Stimulated activated naive CD4-positive, alpha-beta T cell treated with Interleukin-2 at 50 U/mL for 16 hours (primary cell): ENCODE measurements around the gene SPINDOC.
A peak's percentile ranks its signal among the peaks of the same experiment; 100 is the strongest.
"Not testable (repeated sequence)": the region's sequence is repeated elsewhere in the genome, so short reads cannot be mapped to it uniquely, and the experiment has no call there.

Experiments used
- DNase-seq: peaks from one replicate; lab custom pipeline; 2025; lab: John Stamatoyannopoulos, UW

Gene SPINDOC, protein sequence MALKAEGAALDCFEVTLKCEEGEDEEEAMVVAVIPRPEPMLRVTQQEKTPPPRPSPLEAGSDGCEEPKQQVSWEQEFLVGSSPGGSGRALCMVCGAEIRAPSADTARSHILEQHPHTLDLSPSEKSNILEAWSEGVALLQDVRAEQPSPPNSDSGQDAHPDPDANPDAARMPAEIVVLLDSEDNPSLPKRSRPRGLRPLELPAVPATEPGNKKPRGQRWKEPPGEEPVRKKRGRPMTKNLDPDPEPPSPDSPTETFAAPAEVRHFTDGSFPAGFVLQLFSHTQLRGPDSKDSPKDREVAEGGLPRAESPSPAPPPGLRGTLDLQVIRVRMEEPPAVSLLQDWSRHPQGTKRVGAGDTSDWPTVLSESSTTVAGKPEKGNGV

DNA sequence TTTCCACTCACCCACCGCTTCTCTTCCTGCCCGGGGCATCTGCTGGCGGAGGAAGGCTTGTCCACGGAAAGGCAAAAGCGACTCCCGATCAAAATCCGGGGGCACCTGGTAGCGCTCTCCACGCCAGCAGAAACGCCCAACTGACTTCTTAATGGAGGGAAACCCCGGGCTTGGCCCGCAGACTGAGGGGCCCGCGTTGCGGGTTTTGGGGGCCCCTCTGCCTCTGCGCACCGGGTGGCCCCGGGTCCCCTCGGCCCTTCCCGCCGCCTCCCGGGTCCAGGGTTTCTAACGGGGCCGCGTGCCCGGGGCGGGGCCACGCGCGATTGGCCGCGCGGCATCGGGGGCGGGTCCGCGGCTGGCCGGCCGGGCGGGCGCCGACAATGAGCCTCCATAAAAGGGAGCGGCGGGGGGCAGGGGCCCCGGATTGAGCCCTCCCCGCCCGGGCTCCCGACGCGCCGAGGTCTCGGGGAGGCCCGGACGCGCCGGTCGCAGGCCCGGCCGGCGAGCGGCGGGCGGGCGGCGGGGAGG, at the start of gene SPINDOC:
SPINDOC (plus strand) TSS at position 422 of the 528 bp plus-strand sequence. CDS start 231 bp downstream, outside the sequence.
- peak; percentile 65 for DNase-seq

DNA sequence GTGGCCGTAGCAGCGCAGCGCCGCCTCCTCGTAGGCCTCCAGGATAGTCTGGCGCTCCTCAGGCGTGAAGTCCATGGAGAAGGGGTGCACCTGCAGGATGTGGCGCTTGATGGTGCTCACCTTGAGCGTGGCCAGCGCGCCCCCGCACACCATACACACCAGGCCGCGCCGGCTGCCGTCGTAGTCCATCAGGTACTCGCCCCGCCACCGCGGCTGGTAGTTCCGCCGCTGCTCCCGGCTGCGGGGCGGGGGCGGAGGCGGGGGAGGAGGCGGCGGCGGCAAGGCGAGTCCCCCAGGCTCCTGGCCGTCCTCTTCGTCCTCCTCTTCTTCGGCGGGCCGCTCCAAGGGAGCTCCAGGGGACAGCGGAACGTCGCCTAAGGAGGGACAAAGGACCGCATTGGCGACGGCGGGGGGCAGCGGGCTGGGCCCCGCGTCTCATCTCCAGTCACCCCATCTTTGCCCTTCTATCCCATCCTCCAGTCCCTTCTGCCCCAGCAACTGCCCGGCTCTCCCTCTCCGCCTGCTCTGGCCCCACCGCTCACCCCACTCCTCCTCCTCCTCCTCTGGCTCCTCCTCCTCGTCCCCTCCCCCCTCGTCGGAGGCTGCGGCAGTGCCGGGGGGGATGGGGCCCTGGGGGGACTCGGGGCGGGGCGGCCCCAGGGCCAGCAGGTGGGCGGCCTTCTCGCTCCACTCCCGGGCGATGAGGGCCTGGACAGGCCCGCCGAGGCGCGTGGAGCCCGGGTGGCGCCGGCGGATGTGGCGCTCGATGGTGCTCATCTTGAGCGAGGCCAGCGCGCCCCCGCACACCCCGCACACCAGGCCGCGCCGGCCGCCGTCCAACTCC, 49.5 kb upstream of the SPINDOC start:
- DNase-seq = no peak

DNA sequence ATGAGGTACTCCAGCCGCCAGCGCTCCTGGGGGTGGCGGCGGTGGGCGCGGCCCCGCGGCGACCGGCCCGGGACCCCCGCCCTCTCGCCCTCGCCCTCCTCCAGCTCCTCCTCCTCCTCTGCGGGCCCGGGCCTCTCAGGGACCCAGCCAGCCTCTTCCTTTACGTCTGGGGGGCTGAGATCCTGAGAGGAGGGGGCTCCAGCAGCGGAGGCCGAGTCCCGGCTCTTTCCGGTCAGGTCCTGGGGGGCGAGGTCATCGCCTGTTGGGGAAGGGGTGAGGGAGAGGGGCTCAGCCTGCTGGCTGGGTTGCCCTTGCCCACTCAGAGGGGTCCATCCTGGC, 48.9 kb upstream of the SPINDOC start:
- no peak for DNase-seq

DNA sequence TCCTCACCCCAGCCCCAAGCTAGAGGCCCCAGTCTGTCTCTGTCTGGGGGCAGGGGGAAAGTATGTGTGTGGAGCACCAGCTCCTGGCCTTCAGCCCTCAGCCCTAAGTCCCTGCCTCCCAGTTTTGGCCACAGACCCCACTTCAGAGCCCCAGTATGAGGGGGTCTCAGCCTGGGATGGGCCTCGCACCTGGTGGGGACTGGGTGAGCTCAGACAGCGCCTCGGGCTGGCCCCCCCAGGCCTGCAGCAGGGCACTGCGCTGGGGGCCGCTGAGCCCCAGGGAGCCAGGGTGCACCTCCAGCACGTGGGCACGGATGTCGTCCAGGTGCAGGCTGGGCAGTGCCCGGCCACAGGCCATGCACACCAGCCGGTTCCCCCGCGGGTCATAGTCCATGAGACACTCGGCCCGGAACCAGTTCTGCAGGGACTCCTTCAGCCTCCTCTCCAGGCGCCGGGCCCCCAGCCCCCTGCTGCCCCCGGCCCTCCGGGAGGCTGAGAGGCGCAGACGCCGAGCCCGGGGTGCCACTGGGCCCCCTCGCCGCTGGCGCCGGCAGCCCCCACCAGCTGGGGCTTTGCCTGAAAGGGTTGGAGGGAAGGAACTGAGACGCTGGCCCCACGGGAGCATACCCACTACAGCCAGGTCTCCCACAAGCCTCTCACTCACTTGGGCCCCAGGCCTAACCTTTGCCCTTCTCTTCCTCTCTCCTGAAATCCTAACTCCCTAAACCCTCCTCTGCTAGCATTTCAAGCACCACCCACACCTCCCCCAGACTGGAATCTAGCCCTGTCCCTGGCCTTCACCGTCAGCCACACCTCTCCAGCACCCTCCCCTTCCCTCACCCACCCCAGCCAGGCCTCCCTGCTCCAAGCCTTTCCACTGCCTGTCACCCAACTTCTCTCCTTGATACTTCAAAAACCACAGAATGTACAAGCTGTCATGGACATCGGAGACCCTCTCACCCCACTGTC, 48.3 kb upstream of the SPINDOC start:
- no peak for DNase-seq

DNA sequence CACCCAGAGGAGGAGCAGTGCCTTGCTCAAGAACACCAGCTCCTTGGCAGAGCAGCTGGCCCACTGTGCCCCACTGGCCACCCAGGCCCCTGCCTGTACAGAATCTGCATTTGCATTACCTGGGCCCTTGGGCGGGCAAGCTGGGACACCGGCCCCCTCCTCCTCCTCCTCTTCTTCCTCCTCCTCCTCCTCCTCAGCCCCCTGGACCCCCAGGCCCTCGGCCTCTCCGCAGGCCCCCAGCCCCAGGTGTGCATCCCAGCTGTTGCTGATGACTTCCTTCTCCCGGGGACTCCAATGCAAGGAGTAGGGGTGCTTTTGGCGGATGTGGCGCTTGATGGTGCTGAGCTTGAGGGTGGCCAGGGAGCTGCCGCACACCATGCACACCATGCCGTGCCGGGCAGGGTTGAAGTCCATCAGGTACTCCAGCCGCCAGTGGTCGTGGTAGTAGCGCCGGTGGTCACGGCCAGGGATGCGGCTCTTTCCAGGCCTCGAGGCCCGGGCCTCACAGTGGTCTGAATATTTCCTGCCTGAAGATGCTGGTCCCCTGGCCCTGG, 47.5 kb upstream of the SPINDOC start:
- no peak for DNase-seq

DNA sequence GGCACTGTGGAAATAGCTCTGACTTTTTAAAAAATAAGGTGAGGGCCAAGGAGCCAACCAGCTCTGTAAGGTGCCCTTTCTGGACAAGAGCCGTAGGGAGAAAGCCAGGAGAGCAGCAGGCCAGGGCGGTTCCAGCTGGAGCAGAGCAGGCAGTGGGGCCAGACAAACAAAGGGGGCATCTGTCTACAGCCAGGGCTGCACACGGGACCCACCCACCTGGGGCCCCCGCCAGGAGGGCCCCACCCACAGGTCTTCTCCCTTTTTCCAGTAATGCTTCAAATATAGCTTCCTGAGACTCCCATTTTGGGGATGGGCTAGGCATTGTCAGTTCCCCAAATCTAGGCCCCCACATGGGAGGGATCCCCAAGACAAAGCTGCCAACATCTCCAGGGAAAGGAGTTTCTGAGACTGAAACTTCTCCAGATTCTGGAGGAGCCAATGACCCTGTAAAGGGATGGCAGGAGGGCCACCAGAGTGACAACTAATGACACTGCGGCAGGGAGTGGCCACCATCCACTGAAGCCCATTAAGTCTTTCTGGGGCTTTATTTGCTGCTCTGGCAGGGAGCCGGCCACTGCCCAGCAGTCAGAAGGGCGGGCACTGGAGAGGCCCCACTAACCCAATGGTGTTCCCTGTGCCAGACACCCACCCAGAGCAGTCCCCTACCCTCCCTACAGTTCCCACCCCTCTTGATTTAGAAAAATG, 46.6 kb upstream of the SPINDOC start:
- DNase-seq = no peak

DNA sequence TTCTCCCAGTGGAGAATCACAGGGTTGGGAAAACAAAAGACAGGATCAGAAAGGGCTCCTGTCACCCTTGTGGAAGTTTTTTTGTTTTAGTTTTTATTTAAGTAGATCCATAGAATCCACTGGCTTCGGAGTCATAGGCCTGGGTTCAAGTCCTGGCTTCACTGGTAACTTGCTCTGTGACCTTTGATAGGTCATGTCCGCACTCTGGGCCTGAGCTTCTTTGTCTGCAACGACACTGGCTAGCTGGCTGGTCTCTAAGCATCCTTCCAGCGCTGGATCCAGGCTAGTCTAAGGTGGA, 46.0 kb upstream of the SPINDOC start:
- DNase-seq = no peak

DNA sequence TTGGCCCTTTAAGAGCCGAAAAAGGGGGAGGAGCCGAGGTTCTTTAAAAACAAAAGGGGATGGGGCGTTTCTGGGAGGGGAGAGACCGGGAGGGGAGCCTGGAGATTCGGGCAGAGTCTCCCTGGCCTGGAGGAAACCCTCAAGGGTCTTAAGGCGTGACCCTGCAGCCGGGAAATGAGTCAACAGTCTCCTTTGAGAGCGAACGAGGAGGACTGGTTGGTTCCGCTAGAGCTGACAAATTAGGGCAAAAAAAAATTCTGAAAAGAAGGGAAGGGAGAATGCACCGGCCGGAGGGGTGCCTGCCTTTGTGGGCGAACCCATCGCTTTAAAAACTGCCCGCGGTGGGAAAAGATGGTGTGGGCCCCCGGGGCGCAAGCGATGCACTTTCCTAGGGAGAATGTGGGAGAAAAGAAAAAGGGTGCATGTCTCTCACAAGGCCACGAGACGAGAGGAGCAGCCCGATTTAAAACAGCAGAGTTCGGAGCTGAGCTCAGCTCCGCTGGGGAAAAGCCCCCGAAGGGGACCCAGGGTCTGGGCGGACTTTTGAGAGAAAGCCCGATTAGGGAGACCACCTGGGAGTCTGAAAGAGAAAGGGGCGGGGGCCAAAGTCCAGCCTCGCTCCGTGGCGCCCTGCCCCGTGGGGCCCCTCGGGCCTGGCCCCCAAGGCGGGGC, 45.6 kb upstream of the SPINDOC start:
- DNase-seq = peak; percentile 16

DNA sequence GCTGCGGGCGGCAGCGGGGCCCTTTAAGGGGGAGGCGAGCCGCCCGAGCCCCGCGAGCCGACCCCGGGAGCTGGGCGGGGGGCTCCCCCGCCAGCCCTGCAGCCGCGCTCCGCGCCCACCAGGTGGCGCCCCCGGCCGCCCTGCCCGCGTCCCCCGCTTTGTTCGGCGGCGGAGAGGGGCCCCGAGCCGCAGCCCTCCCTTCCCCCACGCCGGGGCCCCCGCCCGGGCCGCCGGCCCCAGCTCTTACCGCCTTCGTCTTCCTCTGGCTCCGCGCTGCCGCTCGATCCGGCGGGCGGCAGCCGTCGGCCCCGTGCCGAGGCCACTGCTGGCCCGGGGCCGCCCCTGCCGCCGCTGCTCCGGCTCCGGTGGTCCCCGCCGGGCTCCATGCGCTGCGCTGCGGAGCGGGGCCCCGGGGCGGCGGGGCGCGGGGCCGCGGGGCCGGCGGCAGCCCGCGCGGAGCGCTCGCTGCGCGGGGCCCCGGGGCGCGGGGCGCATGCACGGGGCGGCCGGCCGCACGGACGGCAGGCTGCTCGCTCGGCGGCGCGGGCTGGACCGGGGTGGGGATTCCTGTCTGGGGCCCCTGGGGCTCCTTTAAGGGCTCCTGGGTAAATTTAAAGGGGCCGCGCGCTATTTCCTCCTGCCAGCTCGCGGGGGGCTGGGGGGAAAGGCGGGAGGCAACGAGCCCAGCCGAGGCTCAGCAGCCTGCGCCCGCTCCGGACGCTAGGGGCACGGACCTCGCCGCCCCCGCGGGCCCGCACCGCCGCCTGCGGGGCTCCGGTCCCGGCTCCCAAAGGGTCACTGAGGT, 44.8 kb upstream of the SPINDOC start, which contains the start of gene ZFTA:
ZFTA (minus strand) TSS at position 539 of the 805 bp plus-strand sequence; CDS start at position 386, 153 bp downstream.
- DNase-seq = peak; percentile 48

DNA sequence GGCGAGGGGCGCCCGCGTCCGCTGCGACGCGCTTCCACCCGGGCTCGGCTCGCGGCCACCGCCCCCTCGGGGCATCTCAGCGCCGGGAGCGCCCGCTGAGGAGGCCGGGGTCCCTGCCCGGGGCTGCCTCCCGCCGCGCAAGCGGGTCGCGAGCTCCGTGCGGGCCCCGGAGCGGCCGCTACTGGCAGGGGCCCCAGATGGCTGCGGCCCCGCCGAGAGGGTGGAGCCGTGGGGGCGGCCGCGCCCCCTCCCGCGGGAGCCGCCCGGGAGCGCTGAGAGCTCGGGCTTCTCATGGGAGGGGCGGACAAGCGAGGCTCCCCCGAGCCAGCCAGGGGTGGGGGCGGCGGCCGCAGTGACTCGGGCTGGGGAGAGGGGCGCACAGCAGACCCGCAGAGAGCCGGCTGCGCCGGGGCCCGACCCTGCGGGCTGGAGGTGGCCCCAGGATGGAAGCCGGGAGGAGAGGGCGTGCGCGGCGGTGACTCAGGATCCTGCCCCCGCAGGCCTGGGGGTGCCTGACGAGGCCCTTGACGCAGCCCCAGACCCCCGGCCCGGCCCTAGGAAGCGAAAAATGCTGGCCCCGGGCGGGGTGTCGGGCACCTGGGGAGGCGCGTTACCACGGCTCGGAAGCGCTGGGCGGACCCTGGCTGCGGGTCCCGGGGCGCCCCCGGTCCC, 44.1 kb upstream of the SPINDOC start:
- DNase-seq = peak; percentile 20

DNA sequence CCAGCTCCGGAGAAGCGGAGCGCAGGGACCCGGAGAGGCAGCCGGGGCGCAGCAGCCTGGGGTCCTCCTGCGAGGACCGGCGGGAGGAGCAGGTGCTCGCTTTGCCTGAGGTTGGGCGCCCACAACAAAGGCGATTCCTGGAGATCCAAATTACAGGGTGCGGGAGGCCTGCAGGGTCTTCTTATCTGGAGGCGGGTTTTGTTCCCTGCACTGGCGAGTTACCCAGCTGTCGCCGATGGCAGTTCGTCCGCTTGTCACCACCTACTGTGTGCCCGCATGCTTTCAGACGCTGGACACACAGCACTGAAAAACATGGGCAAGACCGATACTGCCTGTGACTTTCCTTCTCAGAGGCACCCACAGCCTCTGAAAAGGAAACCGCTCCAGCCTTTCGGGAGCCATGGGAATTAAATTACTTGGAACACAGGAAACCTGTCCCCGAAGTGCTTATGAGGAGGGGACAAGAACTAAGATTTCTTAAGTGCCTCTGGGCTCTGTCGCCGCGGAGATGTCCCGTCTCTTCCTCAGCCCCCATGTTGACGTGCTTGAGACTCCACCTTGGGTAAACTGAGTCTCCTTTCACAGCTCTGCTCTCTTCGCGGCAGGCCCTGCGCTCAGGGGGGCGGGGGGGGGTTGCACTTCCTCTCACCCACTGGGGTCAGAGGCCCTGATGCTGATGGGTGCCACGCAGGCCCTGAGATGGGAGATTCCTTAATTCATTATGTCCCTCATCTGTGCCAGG, 43.4 kb upstream of the SPINDOC start:
- DNase-seq = no peak

DNA sequence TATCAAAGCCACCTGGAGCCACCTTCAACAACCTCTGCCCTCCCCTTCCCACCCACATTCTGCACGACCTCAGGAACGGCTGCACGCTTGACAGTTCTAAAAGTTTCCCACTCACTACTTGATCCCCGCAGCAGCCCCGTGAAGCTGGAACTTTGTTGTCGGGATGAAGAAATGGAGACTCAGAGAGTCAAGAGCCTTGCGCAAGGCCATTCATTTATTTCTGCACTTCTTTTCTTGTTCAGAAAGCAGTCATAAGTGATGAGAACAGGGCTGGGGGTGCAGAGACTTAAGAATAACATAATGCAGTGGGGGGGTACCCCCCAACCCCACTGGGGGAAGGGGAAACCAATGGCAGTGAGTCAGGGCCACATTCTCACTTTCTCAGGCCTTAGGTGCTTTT, 42.5 kb upstream of the SPINDOC start:
- no peak for DNase-seq

DNA sequence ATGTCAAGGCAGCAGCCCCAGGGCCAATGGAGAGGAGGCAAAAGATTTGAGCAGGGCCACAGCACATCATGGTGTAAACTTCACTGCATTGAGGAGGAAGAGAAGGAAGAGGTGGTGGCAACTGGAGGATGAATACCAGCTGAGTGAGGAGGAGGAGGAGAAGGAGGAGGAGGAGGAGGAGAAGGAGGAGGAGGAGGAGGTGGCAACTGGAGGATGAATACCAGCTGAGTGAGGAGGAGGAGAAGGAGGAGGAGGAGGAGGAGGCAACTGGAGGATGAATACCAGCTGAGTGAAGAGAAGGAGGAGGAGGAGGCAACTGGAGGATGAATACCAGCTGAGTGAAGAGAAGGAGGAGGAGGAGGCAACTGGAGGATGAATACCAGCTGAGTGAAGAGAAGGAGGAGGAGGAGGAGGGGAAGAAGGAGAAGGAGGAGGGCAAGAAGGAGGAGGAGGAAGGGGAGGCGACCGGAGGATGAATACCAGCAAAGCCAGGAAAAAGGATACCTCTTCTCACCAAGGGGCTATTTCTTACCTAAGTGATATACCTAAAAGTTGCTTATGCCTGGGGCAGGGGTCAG, 41.4 kb upstream of the SPINDOC start:
- DNase-seq = not testable (repeated sequence)

DNA sequence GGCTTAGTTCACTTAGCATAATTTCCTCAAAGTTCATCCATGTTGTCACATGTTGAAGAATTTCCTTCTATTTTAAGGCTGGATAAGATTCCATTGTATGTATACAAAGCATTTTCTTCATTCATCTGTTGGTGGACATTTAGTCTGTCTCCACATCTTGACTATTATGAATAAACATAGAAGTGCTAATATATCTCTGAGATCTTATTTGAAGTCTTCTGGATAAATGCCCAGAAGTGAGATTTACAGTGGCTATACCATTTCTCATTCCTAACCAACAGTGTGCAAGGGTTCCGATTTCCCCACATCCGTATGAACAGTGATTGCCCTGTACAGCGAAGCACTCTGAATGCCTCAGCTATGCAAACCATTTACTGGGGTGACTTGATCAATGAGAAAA, 38.1 kb upstream of the SPINDOC start:
- no peak for DNase-seq

DNA sequence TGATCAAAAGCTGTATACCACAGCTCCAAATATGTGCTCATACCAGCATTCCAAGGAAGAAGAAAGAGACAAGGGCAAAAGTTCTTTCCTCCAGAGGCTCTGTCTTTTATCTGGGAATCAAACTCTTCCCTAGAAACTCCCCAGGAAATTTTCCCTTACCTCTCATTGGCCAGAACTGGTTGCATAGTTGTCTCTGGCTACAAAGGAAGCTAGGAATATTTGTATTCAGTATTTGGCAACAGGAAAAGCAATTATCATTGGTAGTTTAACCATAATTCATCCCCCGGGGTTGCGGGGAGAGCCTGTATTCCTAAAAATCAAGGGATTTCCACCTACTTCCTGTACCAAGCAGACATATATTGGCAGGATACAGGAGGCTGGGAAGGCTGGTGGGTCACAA, 34.2 kb upstream of the SPINDOC start:
- no peak for DNase-seq

DNA sequence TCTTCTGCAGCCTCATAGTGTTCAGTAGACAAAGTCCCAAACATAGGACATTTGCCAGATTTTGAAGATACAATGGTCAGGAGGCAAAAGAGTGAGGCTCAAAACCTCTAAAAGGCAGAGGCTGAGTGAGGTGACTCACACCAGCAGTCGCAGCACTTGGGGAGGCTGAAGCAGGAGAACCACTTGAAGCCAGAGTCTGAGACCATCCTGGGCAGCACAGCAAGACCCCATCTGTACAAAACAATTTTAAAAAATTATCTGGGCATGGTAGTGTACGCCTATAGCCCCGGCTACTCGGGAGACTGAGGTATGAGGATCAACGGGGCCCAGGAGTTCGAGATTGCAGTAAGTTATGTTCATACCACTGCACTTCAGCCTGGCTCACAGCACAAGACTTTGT, 30.5 kb upstream of the SPINDOC start:
- DNase-seq = no peak

DNA sequence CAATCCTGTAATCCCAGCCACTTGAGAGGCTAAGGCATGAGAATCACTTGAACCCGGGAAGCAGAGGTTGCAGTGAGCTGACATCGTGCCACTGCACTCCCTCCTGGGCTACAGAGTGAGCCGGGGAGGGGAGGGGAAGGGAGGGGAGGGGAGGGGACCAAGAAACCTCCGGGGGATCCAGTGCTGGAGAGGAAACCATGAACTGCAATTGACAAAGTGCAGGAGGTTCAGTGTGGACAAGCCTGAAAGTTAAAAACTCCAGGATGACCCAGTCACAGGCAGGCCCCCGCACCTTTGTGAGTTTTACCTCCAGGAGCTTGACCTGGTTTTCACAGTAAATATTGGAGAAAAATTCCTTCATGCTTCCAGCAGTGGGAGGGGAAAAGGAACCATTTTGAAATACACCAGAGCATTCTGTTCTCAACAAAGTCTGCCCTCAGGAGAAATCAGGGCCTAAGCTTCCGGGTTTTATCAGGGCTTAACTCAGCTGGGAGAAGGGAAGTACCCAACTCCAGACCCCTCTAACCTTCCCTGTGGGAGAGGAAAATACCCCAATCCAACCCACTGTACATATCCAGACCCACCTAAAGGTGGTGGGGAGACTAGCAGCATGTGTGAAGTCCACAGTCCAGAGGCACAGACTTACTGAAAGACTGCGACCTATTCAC, 29.2 kb upstream of the SPINDOC start:
- no peak for DNase-seq
